ENCODE results near the gene RBBP4. TPM values are rescaled to one million over a fixed set of nuclear protein-coding genes. Genes with fewer than 3 reads are reported as not detected.

The RBBP4 gene
- total and polyA plus RNA-seq, 2 of the 13 experiments (the other 11 are each of a cell fraction or from before 2014, with no cell fraction given) = 64.4 to 166 TPM

DNA sequence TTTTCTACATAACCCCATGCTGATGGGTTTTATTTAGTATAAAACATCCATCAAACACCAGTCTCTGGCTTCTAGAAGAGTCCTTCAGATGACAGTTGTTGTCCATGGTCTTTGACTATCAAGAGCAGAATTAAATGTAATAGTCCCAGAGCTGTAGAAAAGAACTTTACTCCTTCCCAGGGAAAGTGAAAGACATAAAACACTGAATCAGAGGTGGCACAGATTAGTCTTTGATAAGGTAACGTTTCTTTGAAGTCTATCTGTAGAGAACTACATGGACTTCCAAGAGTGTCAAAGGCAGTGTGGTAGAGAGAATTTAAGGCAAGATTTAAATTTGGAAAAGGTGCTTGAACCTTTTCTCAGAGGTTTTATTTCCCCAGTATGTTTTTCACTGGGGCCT is 29.6 kb downstream of the RBBP4 start:
- TSS peak; percentile 34 for BruUV-seq (replicated peaks)
- H2AFZ ChIP-seq (ENCODE audit: low read length) = no peak overlapping the region
- H3K9me3 ChIP-seq (ENCODE audit: low read length) = no peaks in the 10 kb centered on the region
- ChIA-PET CTCF (ENCODE audit: low intra/inter-chr PET ratio, low total read pairs) (no interaction called here), POLR2A (no interaction called here)
- no peak overlapping the region for H3K9ac ChIP-seq (ENCODE audit: insufficient read depth, low read depth, low read length)
- in situ Hi-C loops (cut with HindIII; ENCODE audit: extremely low pct_ligation_motif_present, low pct_unique_long_range_greater_than_20kb) (no loop called here), intact Hi-C loops (cut with micrococcal nuclease; ENCODE audit: unreplicated experiment) (no loop called here)
- DNase-seq (ENCODE audit: low spot score) = no peak
- ATAC-seq = no peak
- H3K4me1 ChIP-seq (ENCODE audit: insufficient read depth, low read length) = no peaks in the 10 kb centered on the region
- H3K27ac ChIP-seq (ENCODE audit: extremely low read length, insufficient read depth, low read length) = no peak overlapping the region
- no peak overlapping the region for H3K4me3 ChIP-seq (replicated peaks in 1 of 3; ENCODE audit: insufficient read depth in 1 of 3, low read depth in 2 of 3, low read length in 3 of 3)
- no peaks in the 10 kb centered on the region for H3K27me3 ChIP-seq (ENCODE audit: control insufficient read depth in 1 of 2, insufficient read depth in 2 of 2, low read length in 2 of 2)
- WGBS (ENCODE audit: low lambda C conversion rate) = 100% methylated on average over 1 of the region's 1 CpG
- H3K36me3 ChIP-seq (replicated peaks in 1 of 2; ENCODE audit: control insufficient read depth in 1 of 2, insufficient read depth in 2 of 2, low read length in 2 of 2) = peaks cover 9 to 73% of the 10 kb centered on the region in 2 experiments
- H3K4me2 ChIP-seq (ENCODE audit: low read depth, low read length) = no peak overlapping the region
- TF ChIP-seq TBX2 (CRISPR knock-in tag; IDR thresholded peaks at IDR 0.05; ENCODE audit: borderline replicate concordance) (no peak), KLF9 (CRISPR knock-in tag; IDR thresholded peaks at IDR 0.05; ENCODE audit: low read depth) (no peak), FOXM1 (CRISPR knock-in tag; IDR thresholded peaks at IDR 0.05) (no peak)
- H3K79me2 ChIP-seq (ENCODE audit: insufficient read depth, low read length) = no peaks in the 10 kb centered on the region
- FAIRE-seq = no peak
- no peaks in the 10 kb centered on the region; the same call in 1 of the 2 replicates for H4K20me1 ChIP-seq (ENCODE audit: insufficient read depth, low read length)

- no peak for TF ChIP-seq ZNF598 (CRISPR knock-in tag; IDR thresholded peaks at IDR 0.05; ENCODE audit: borderline replicate concordance)
- ATAC-seq = no peak
- H3K4me3 ChIP-seq (replicated peaks in 1 of 3; ENCODE audit: insufficient read depth in 1 of 3, low read depth in 2 of 3, low read length in 3 of 3) = no peak overlapping the region
- ChIA-PET POLR2A (no interaction called here), CTCF (ENCODE audit: low intra/inter-chr PET ratio, low total read pairs) (no interaction called here)
- H3K9ac ChIP-seq (ENCODE audit: insufficient read depth, low read depth, low read length) = no peak overlapping the region
- no peak overlapping the region for H2AFZ ChIP-seq (ENCODE audit: low read length)
- no peak overlapping the region for H3K27ac ChIP-seq (ENCODE audit: extremely low read length, insufficient read depth, low read length)
- BruUV-seq (replicated peaks) = no TSS peak
- in situ Hi-C loops (cut with HindIII; ENCODE audit: extremely low pct_ligation_motif_present, low pct_unique_long_range_greater_than_20kb) (no loop called here), intact Hi-C loops (cut with micrococcal nuclease; ENCODE audit: unreplicated experiment) (no loop called here)
- no peaks in the 10 kb centered on the region; the same call in 1 of the 2 replicates for H4K20me1 ChIP-seq (ENCODE audit: insufficient read depth, low read length)
- WGBS (ENCODE audit: low lambda C conversion rate) = 100% methylated on average over 2 of the region's 2 CpGs
- H3K36me3 ChIP-seq (replicated peaks in 1 of 2; ENCODE audit: control insufficient read depth in 1 of 2, insufficient read depth in 2 of 2, low read length in 2 of 2) = peaks cover 6 to 73% of the 10 kb centered on the region in 2 experiments
- H3K79me2 ChIP-seq (ENCODE audit: insufficient read depth, low read length) = no peaks in the 10 kb centered on the region
- H3K4me1 ChIP-seq (ENCODE audit: insufficient read depth, low read length) = no peaks in the 10 kb centered on the region
- no peak overlapping the region for H3K4me2 ChIP-seq (ENCODE audit: low read depth, low read length)
- no peak for FAIRE-seq
- H3K9me3 ChIP-seq (ENCODE audit: low read length) = no peaks in the 10 kb centered on the region
- DNase-seq (ENCODE audit: low spot score) = no peak
- no peaks in the 10 kb centered on the region for H3K27me3 ChIP-seq (ENCODE audit: control insufficient read depth in 1 of 2, insufficient read depth in 2 of 2, low read length in 2 of 2)
Measured at GRCh38 chr1:32681509-32681908, 30.5 kb downstream of the RBBP4 start.
